ENCODE data around the gene MTOR.

DNA sequence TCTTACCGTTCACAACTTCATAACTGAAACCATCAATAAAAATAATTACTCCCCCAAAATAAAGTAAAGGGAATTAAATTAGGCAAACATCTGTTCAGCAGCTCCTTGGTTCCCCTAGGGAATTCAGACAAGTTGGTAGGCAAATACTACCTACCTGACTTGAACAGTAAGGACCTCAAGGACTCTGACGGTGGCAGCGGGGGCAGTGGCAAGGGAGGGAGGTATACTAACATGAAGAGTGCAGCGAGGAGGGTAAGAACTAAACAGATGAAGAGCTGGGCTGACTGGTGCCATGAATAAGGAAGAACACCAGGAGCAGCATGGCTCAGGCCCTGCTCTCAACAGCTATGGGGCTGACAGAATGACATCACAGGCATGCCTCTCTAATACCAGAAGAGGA is 33.1 kb downstream of the MTOR start:
- TF ChIP-seq POLR2A (IDR thresholded peaks at IDR 0.05) (no peak), POLR2AphosphoS5 (IDR thresholded peaks at IDR 0.05) (no peak)
- TF ChIP-seq, protein P1, sequence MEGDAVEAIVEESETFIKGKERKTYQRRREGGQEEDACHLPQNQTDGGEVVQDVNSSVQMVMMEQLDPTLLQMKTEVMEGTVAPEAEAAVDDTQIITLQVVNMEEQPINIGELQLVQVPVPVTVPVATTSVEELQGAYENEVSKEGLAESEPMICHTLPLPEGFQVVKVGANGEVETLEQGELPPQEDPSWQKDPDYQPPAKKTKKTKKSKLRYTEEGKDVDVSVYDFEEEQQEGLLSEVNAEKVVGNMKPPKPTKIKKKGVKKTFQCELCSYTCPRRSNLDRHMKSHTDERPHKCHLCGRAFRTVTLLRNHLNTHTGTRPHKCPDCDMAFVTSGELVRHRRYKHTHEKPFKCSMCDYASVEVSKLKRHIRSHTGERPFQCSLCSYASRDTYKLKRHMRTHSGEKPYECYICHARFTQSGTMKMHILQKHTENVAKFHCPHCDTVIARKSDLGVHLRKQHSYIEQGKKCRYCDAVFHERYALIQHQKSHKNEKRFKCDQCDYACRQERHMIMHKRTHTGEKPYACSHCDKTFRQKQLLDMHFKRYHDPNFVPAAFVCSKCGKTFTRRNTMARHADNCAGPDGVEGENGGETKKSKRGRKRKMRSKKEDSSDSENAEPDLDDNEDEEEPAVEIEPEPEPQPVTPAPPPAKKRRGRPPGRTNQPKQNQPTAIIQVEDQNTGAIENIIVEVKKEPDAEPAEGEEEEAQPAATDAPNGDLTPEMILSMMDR (IDR thresholded peaks at IDR 0.05): no peak
